Lung (tissue), 10 donors: ENCODE data around the gene UPK3BL2. TPM values are rescaled to one million over a fixed set of nuclear protein-coding genes. Genes with fewer than 3 reads are reported as not detected.
"Not testable (repeated sequence)": the region's sequence is repeated elsewhere in the genome, so short reads cannot be mapped to it uniquely, and the experiment has no call there.

Experiments
- ATAC-seq: fragments of 200-7000 bp; cut with Tn5 transposase; one replicate; pipeline ENCODE4 v1.9.1; 2020; ENCODE audit warnings: moderate number of reproducible peaks; ENCODE audit not compliant: insufficient read depth, low FRiP score
- DNase-seq, 3 donors: peaks; one replicate each; pipeline ENCODE4 v3.0.0-alpha.2; 2013 to 2017
- H3K27ac ChIP-seq, 2 donors: one replicate each; pipeline ENCODE4 v1.5.1; 2013; ENCODE audit warnings: mild to moderate bottlenecking in 2 of 2, moderate library complexity in 2 of 2, control low read depth in 1 of 2, inconsistent platforms in 1 of 2, low read depth in 1 of 2, low read length in 1 of 2
- H3K27me3 ChIP-seq, 3 donors: one replicate each; pipeline ENCODE4 v1.5.1; 2013; ENCODE audit warnings: low read length in 2 of 3; ENCODE audit not compliant: control insufficient read depth in 3 of 3, insufficient read depth in 3 of 3
- H3K36me3 ChIP-seq, 4 donors: one replicate each; pipeline ENCODE4 v1.5.1; 2013; ENCODE audit warnings: low read length in 4 of 4, mild to moderate bottlenecking in 1 of 4, moderate library complexity in 1 of 4; ENCODE audit not compliant: control insufficient read depth in 4 of 4, insufficient read depth in 4 of 4
- H3K4me1 ChIP-seq, 5 donors: one replicate each; pipeline ENCODE4 v1.5.1; 2013; ENCODE audit warnings: low read length in 5 of 5, mild to moderate bottlenecking in 2 of 5, moderate library complexity in 1 of 5; ENCODE audit not compliant: control insufficient read depth in 5 of 5, insufficient read depth in 5 of 5
- H3K4me3 ChIP-seq: one replicate; pipeline ENCODE4 v1.5.1; 2013; ENCODE audit warnings: mild to moderate bottlenecking, control low read depth, moderate library complexity
- H3K9ac ChIP-seq, 2 donors: one replicate each; pipeline ENCODE4 v1.5.1; 2013; ENCODE audit warnings: low read length in 2 of 2, control low read depth in 1 of 2; ENCODE audit not compliant: insufficient read depth in 1 of 2
- H3K9me3 ChIP-seq, 4 donors: one replicate each; pipeline ENCODE4 v1.5.1; 2013; ENCODE audit warnings: low read length in 3 of 4, mild to moderate bottlenecking in 1 of 4, moderate library complexity in 1 of 4; ENCODE audit not compliant: control insufficient read depth in 4 of 4, insufficient read depth in 3 of 4
- WGBS, 2 donors: extraction: QIAGEN DNeasy Blood & Tissue Kit; methylation state at CpG; one replicate each; pipeline ENCODE4 v1.1.7; 2013; 5-methylcytosine and 5-hydroxymethylcytosine counted together
- polyA plus RNA-seq, 2 donors: library from polyadenylated mRNA; stranded (reverse); fragments of 200-250 nt; gene quantifications; one replicate each; pipeline ENCODE4 v1.2.1, GENCODE V29; 2013
- total RNA-seq, 2 donors: library from RNA; depleted of rRNA in 1 of 2; stranded (reverse); fragments of >200 nt in 1 of 2; gene quantifications; one replicate each; pipeline ENCODE4 v1.2.1, GENCODE V29; 2014 to 2021
- donor health status: Bipolar disorder and iron deficiency.
- donor health status: healthy.
- donor health status: DM: yes; HTN: yes; CAD: no.

UPK3BL2 gene
- total and polyA plus RNA-seq, 4 donors: 12.5 to 23.7 (median 17.4) TPM

GRCh38 chr7:102524803-102525202 is 18.7 kb downstream of the UPK3BL2 start:
- 60 to 66% methylated on average over 1 of the region's 2 CpGs for WGBS, 2 donors
- not testable (repeated sequence) for H3K9ac ChIP-seq, H3K27me3 ChIP-seq, H3K4me3 ChIP-seq, H3K4me1 ChIP-seq, DNase-seq, H3K9me3 ChIP-seq, H3K27ac ChIP-seq, ATAC-seq, H3K36me3 ChIP-seq

- not testable (repeated sequence) for H3K4me1 ChIP-seq, H3K4me3 ChIP-seq, H3K9me3 ChIP-seq, H3K27me3 ChIP-seq, H3K9ac ChIP-seq, ATAC-seq, H3K36me3 ChIP-seq, DNase-seq, H3K27ac ChIP-seq
- WGBS, 2 donors: 74 to 98% methylated on average over 4 of the region's 5 CpGs
Measured at GRCh38 chr7:102520797-102521196, 22.7 kb downstream of the UPK3BL2 start.

GRCh38 chr7:102517550-102518147 is 25.8 kb downstream of the UPK3BL2 start, which contains the start of gene RASA4B:
TSS of gene RASA4B (minus strand) at chr7:102517777. CDS start at chr7:102517710, 67 bp downstream.
- H3K9ac ChIP-seq, H3K27me3 ChIP-seq, H3K9me3 ChIP-seq, H3K4me1 ChIP-seq, H3K27ac ChIP-seq, H3K4me3 ChIP-seq, H3K36me3 ChIP-seq: not testable (repeated sequence)
- 0% methylated on average over 27 of the region's 61 CpGs; no CpG with 5 or more reads in 1 of the 2 donors for WGBS, 2 donors
- ATAC-seq: peak; percentile 94
- DNase-seq: peak in 1 of 3 donors; percentile 7

GRCh38 chr7:102516951-102517350 is 26.5 kb downstream of the UPK3BL2 start:
- WGBS, 2 donors: no CpG with 5 or more reads among the region's 10 CpGs
- H3K4me1 ChIP-seq, ATAC-seq, H3K27me3 ChIP-seq, H3K27ac ChIP-seq, DNase-seq, H3K9me3 ChIP-seq, H3K9ac ChIP-seq, H3K36me3 ChIP-seq, H3K4me3 ChIP-seq: not testable (repeated sequence)

- not testable (repeated sequence) for H3K4me3 ChIP-seq, H3K9me3 ChIP-seq, H3K4me1 ChIP-seq, H3K27ac ChIP-seq, H3K36me3 ChIP-seq, DNase-seq, ATAC-seq, H3K27me3 ChIP-seq, H3K9ac ChIP-seq
- WGBS, 2 donors: no CpG with 5 or more reads among the region's 3 CpGs
Measured at GRCh38 chr7:102515889-102516288, 27.6 kb downstream of the UPK3BL2 start.

- ATAC-seq: peak; percentile 30
- DNase-seq, H3K4me3 ChIP-seq, H3K27ac ChIP-seq, H3K4me1 ChIP-seq, H3K9me3 ChIP-seq, H3K9ac ChIP-seq, H3K27me3 ChIP-seq, H3K36me3 ChIP-seq: not testable (repeated sequence)
- 32 to 43% methylated on average over 2 of the region's 15 CpGs for whole genome bisulfite sequencing, 2 donors
Measured at GRCh38 chr7:102514881-102515721, 28.4 kb downstream of the UPK3BL2 start.

GRCh38 chr7:102512642-102513221 is 30.8 kb downstream of the UPK3BL2 start:
- DNase-seq: peak; percentile 79 to 94 (median 85)
- H3K4me3 ChIP-seq, ATAC-seq, H3K36me3 ChIP-seq, H3K9ac ChIP-seq, H3K4me1 ChIP-seq, H3K27me3 ChIP-seq, H3K9me3 ChIP-seq: not testable (repeated sequence)
- H3K27ac ChIP-seq: peak overlapping the region in 1 of 2 donors; percentile 91
- WGBS, 2 donors: 11 to 17% methylated on average over 4 to 5 of the region's 5 CpGs
